ENCODE measurements around the gene OR14K1.

Gene OR14K1

GRCh38 chr1:247769603-247770002 lies 31.2 kb downstream of the OR14K1 start:
- CTCF ChIA-PET = no interaction called here
- H3K27ac ChIP-seq = no peak overlapping the region
- POLR2A ChIA-PET (ENCODE audit: low non-redundant PET) = no interaction called here
- DNase-seq (ENCODE audit: low spot score) = no peak
- no peak for TF ChIP-seq CTCF (conservative IDR thresholded peaks at IDR 0.05; ENCODE audit: low read depth)
